Measurements from ENCODE around the gene DMKN.

DNA sequence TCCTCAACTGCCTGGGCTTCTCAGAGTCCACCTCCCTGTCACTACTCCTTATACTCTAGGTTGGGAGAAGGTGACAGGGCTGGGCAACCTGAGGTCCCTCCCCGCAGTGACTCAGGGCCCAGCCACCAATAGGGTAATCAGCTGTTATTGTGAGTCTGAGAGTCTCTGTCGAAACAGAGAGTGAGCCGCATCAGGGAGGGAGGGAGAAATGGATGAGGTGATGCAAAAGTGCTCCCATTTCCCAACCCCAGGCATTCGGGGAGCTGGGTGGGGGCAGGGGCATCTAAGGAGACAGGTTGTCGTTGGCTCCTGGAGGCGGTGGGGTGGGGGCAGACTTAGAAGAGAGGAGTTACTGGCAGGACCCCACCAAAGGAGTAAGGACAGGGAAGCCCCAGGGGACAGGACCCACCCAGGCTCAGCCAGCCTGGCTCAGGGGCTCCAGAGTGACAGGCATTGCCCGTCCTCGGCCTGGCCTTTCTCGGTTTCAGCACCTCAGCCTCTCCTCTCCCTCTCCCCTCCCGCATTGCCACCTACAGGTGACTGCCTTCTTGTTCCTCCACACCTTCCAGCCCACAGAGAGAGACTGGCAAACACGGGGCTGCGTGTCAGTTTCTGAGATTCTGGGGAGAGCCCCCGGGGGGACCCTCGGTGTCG, at the start of gene DMKN:
- no peak for TF ChIP-seq POLR2A (IDR thresholded peaks at IDR 0.05)
- TF ChIP-seq, protein P1, sequence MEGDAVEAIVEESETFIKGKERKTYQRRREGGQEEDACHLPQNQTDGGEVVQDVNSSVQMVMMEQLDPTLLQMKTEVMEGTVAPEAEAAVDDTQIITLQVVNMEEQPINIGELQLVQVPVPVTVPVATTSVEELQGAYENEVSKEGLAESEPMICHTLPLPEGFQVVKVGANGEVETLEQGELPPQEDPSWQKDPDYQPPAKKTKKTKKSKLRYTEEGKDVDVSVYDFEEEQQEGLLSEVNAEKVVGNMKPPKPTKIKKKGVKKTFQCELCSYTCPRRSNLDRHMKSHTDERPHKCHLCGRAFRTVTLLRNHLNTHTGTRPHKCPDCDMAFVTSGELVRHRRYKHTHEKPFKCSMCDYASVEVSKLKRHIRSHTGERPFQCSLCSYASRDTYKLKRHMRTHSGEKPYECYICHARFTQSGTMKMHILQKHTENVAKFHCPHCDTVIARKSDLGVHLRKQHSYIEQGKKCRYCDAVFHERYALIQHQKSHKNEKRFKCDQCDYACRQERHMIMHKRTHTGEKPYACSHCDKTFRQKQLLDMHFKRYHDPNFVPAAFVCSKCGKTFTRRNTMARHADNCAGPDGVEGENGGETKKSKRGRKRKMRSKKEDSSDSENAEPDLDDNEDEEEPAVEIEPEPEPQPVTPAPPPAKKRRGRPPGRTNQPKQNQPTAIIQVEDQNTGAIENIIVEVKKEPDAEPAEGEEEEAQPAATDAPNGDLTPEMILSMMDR (IDR thresholded peaks at IDR 0.05) = no peak
